GM18526 (cell line): ENCODE results near the gene TEDC2.

Source experiments
- POLR2A ChIP-seq: IDR thresholded peaks from 3 replicates; pipeline ENCODE4 v1.6.1; 2011; ENCODE audit not compliant: insufficient read length; ENCODE audit errors: extremely low read depth

TEDC2 gene

GRCh38 chr16:2432801-2433505 lies 27.0 kb upstream of the TEDC2 start:
- TF ChIP-seq POLR2A = no peak

- no peak for TF ChIP-seq POLR2A
Measured at GRCh38 chr16:2436110-2436509, 23.8 kb upstream of the TEDC2 start.

GRCh38 chr16:2437032-2437790 lies 22.7 kb upstream of the TEDC2 start:
- TF ChIP-seq POLR2A = no peak

- no peak for TF ChIP-seq POLR2A
Measured at GRCh38 chr16:2438121-2438520, 21.8 kb upstream of the TEDC2 start.

- no peak for TF ChIP-seq POLR2A
Measured at GRCh38 chr16:2439598-2439997, 20.3 kb upstream of the TEDC2 start.

GRCh38 chr16:2443555-2443954 lies 16.4 kb upstream of the TEDC2 start:
- TF ChIP-seq POLR2A = no peak

- no peak for TF ChIP-seq POLR2A
Measured at GRCh38 chr16:2447920-2448583, 11.9 kb upstream of the TEDC2 start.

GRCh38 chr16:2449118-2449517 lies 10.8 kb upstream of the TEDC2 start:
- no peak for TF ChIP-seq POLR2A

- no peak for TF ChIP-seq POLR2A
Measured at GRCh38 chr16:2450535-2450934, 9.4 kb upstream of the TEDC2 start.

GRCh38 chr16:2450975-2451381 lies 8.9 kb upstream of the TEDC2 start:
- no peak for TF ChIP-seq POLR2A

- TF ChIP-seq POLR2A = no peak
Measured at GRCh38 chr16:2451851-2452320, 8.0 kb upstream of the TEDC2 start.

- no peak for TF ChIP-seq POLR2A
Measured at GRCh38 chr16:2452650-2453049, 7.3 kb upstream of the TEDC2 start.

GRCh38 chr16:2455081-2455845 lies 4.6 kb upstream of the TEDC2 start:
- TF ChIP-seq POLR2A = no peak

GRCh38 chr16:2456551-2457153 lies 3.3 kb upstream of the TEDC2 start:
- TF ChIP-seq POLR2A = no peak

- no peak for TF ChIP-seq POLR2A
Measured at GRCh38 chr16:2457267-2457666, 2.6 kb upstream of the TEDC2 start.
